SK-N-SH treated with all-trans-retinoic acid at 6 μM for 48 hours (cell line): ENCODE measurements around the gene SCLT1.

Experiments used
- ATAC-seq: fragments of 200-7000 bp; cut with Tn5 transposase; 3 replicates; pipeline ENCODE4 v1.9.1; 2020; ENCODE audit warnings: mild to moderate bottlenecking, moderate library complexity
- ARNTL ChIP-seq: fragments of 450-650 bp; formaldehyde crosslinking; IDR thresholded peaks from 2 replicates; pipeline ENCODE4 v1.5.0; 2020; ENCODE audit warnings: low read depth, mild to moderate bottlenecking, moderate library complexity, borderline replicate concordance
- BACH2 ChIP-seq: fragments of 250-450 bp; sonication (Bioruptor Pico); IDR thresholded peaks from 2 replicates; pipeline ENCODE4 v1.9.0; 2021; ENCODE audit warnings: mild to moderate bottlenecking, borderline replicate concordance
- CSDC2 ChIP-seq: fragments of 250-450 bp; sonication (Bioruptor Pico); IDR thresholded peaks from 2 replicates; pipeline ENCODE4 v1.5.0; 2020; ENCODE audit warnings: mild to moderate bottlenecking, moderate library complexity
- ESRRG ChIP-seq: fragments of 250-450 bp; sonication (Bioruptor Pico); IDR thresholded peaks from 2 replicates; pipeline ENCODE4 v1.6.1; 2021; ENCODE audit warnings: mild to moderate bottlenecking
- GLIS3 ChIP-seq: fragments of 250-450 bp; sonication (Bioruptor Pico); IDR thresholded peaks from 2 replicates; pipeline ENCODE4 v1.5.0; 2020; ENCODE audit warnings: mild to moderate bottlenecking, moderate library complexity
- ISL1 ChIP-seq: fragments of 250-450 bp; sonication (Bioruptor Pico); IDR thresholded peaks from 2 replicates; pipeline ENCODE4 v2.1.2; 2022; ENCODE audit warnings: mild to moderate bottlenecking, moderate library complexity
- OSR1 ChIP-seq: fragments of 250-450 bp; sonication (Bioruptor Pico); IDR thresholded peaks from 2 replicates; pipeline ENCODE4 v1.8.0; 2022; ENCODE audit warnings: moderate library complexity, mild to moderate bottlenecking, inconsistent platforms
- PPARA ChIP-seq: fragments of 250-450 bp; sonication (Bioruptor Pico); IDR thresholded peaks from 2 replicates; pipeline ENCODE4 v1.5.0; 2020; ENCODE audit warnings: mild to moderate bottlenecking, borderline replicate concordance
- RARB ChIP-seq: fragments of 250-450 bp; sonication (Bioruptor Pico); IDR thresholded peaks from 2 replicates; pipeline ENCODE4 v1.8.0; 2021; ENCODE audit warnings: mild to moderate bottlenecking, moderate library complexity
- TCF4 ChIP-seq: fragments of 250-450 bp; sonication (Bioruptor Pico); IDR thresholded peaks from 2 replicates; pipeline ENCODE4 v1.8.0; 2021; ENCODE audit warnings: mild to moderate bottlenecking, moderate library complexity, borderline replicate concordance
- TOX ChIP-seq: fragments of 250-450 bp; sonication (Bioruptor Pico); IDR thresholded peaks from 2 replicates; pipeline ENCODE4 v1.8.0; 2021; ENCODE audit warnings: mild to moderate bottlenecking, moderate library complexity, borderline replicate concordance
- TSHZ2 ChIP-seq: fragments of 250-450 bp; sonication (Bioruptor Pico); IDR thresholded peaks from 2 replicates; pipeline ENCODE4 v1.5.0; 2020; ENCODE audit warnings: mild to moderate bottlenecking, moderate library complexity
- ZFP3 ChIP-seq: fragments of 250-450 bp; sonication (Bioruptor Pico); IDR thresholded peaks from 2 replicates; pipeline ENCODE4 v1.5.0; 2020; ENCODE audit warnings: mild to moderate bottlenecking, moderate library complexity
- ZFP30 ChIP-seq: fragments of 450-650 bp; formaldehyde crosslinking; IDR thresholded peaks from 2 replicates; pipeline ENCODE4 v1.5.0; 2022; ENCODE audit warnings: mild to moderate bottlenecking, moderate library complexity
- ZNF565 ChIP-seq: fragments of 450-650 bp; formaldehyde crosslinking; conservative IDR thresholded peaks from 2 replicates; pipeline ENCODE4 v1.5.0; 2020; ENCODE audit warnings: low read depth, mild to moderate bottlenecking, moderate library complexity
- ZNF8 ChIP-seq: fragments of 450-650 bp; formaldehyde crosslinking; IDR thresholded peaks from 2 replicates; pipeline ENCODE4 v1.5.0; 2020; ENCODE audit warnings: mild to moderate bottlenecking, moderate library complexity
- TF ChIP-seq, protein P1 (sequence below): fragments of 250-450 bp; sonication (Bioruptor Pico); IDR thresholded peaks from 2 replicates; pipeline ENCODE4 v1.5.1; 2021; ENCODE audit warnings: mild to moderate bottlenecking, moderate library complexity
- TF ChIP-seq, protein P2 (sequence below): fragments of 250-450 bp; sonication (Bioruptor Pico); IDR thresholded peaks from 2 replicates; pipeline ENCODE4 v1.5.1; 2020; ENCODE audit warnings: low read depth, mild to moderate bottlenecking, moderate library complexity
- TF ChIP-seq, protein P3 (sequence below): fragments of 250-450 bp; sonication (Bioruptor Pico); IDR thresholded peaks from 2 replicates; pipeline ENCODE4 v1.8.0; 2020; ENCODE audit warnings: mild to moderate bottlenecking, moderate library complexity, borderline replicate concordance

SCLT1 gene

DNA sequence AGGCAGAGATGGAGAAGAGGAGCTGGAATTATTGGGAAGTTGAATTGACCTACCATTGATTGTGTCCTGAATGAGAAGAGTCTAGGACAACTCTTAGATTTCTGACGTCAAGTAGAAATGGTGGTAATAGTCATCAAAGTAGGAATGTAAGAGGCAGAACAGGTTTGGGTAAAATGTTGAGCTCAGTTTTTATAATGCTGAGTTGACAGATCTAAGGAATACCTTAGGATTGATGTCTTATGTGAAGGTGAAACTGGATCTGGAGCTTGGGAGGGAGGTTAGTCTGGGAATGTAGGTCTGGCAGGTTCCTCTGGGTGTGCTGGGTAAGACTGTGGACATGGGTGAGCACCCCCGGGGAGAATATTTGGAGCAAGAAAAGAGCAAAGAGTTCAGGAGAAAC lies 251.9 kb downstream of the SCLT1 start:
- no peak for TF ChIP-seq ZFP3 (CRISPR knock-in tag)
- no peak for TF ChIP-seq RARB (CRISPR knock-in tag)
- TF ChIP-seq, protein P1, sequence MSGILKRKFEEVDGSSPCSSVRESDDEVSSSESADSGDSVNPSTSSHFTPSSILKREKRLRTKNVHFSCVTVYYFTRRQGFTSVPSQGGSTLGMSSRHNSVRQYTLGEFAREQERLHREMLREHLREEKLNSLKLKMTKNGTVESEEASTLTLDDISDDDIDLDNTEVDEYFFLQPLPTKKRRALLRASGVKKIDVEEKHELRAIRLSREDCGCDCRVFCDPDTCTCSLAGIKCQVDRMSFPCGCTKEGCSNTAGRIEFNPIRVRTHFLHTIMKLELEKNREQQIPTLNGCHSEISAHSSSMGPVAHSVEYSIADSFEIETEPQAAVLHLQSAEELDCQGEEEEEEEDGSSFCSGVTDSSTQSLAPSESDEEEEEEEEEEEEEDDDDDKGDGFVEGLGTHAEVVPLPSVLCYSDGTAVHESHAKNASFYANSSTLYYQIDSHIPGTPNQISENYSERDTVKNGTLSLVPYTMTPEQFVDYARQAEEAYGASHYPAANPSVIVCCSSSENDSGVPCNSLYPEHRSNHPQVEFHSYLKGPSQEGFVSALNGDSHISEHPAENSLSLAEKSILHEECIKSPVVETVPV (CRISPR knock-in tag) = no peak
- no peak for TF ChIP-seq ESRRG
- no peak for TF ChIP-seq ZFP30 (CRISPR knock-in tag)
- no peak for TF ChIP-seq GLIS3 (CRISPR knock-in tag)
- no peak for TF ChIP-seq ARNTL (CRISPR knock-in tag)
- TF ChIP-seq ISL1 (CRISPR knock-in tag) = no peak
- no peak for ATAC-seq

GRCh38 chr4:128840711-128841318 lies 252.5 kb downstream of the SCLT1 start:
- TF ChIP-seq, protein P2, sequence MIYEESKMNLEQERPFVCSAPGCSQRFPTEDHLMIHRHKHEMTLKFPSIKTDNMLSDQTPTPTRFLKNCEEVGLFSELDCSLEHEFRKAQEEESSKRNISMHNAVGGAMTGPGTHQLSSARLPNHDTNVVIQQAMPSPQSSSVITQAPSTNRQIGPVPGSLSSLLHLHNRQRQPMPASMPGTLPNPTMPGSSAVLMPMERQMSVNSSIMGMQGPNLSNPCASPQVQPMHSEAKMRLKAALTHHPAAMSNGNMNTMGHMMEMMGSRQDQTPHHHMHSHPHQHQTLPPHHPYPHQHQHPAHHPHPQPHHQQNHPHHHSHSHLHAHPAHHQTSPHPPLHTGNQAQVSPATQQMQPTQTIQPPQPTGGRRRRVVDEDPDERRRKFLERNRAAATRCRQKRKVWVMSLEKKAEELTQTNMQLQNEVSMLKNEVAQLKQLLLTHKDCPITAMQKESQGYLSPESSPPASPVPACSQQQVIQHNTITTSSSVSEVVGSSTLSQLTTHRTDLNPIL (CRISPR knock-in tag) = no peak
- no peak for TF ChIP-seq ZFP30 (CRISPR knock-in tag)
- no peak for TF ChIP-seq ZNF565 (CRISPR knock-in tag)
- TF ChIP-seq ESRRG = no peak
- TF ChIP-seq BACH2 (CRISPR knock-in tag) = no peak
- TF ChIP-seq RARB (CRISPR knock-in tag) = no peak
- TF ChIP-seq OSR1 (CRISPR knock-in tag) = no peak
- TF ChIP-seq ZNF8 (CRISPR knock-in tag) = no peak
- no peak for TF ChIP-seq TCF4 (CRISPR knock-in tag)
- TF ChIP-seq CSDC2 = no peak
- no peak for TF ChIP-seq ZFP3 (CRISPR knock-in tag)
- TF ChIP-seq TOX (CRISPR knock-in tag) = no peak
- TF ChIP-seq TSHZ2 = no peak
- no peak for TF ChIP-seq GLIS3 (CRISPR knock-in tag)
- no peak for TF ChIP-seq ARNTL (CRISPR knock-in tag)
- TF ChIP-seq PPARA = no peak
- TF ChIP-seq, protein P3, sequence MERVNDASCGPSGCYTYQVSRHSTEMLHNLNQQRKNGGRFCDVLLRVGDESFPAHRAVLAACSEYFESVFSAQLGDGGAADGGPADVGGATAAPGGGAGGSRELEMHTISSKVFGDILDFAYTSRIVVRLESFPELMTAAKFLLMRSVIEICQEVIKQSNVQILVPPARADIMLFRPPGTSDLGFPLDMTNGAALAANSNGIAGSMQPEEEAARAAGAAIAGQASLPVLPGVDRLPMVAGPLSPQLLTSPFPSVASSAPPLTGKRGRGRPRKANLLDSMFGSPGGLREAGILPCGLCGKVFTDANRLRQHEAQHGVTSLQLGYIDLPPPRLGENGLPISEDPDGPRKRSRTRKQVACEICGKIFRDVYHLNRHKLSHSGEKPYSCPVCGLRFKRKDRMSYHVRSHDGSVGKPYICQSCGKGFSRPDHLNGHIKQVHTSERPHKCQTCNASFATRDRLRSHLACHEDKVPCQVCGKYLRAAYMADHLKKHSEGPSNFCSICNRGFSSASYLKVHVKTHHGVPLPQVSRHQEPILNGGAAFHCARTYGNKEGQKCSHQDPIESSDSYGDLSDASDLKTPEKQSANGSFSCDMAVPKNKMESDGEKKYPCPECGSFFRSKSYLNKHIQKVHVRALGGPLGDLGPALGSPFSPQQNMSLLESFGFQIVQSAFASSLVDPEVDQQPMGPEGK (CRISPR knock-in tag) = no peak
- TF ChIP-seq, all 23 proteins: peak for 0

DNA sequence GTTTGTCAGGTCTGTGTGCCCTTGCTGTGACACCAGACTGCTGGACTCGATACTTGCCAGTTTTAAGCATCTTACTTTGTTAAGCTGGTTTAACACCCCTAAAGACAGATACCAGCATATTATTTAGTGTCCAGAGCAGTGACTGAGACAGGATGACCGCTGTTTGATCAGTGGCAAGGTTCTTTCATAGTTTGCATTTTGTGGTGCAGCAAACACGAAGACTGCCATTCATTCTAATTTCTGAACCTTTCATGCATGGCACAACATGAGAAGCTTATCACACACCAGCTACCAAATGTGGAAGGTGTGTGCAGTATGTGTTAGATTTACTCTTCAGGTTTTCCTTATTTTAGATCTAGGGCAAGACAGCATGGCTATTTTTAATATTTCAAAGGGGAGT lies 255.7 kb downstream of the SCLT1 start:
- TF ChIP-seq ZNF8 (CRISPR knock-in tag) (no peak), TSHZ2 (no peak), ZNF565 (CRISPR knock-in tag) (no peak)
- TF ChIP-seq, protein P3 (CRISPR knock-in tag) = no peak
- TF ChIP-seq, protein P1 (CRISPR knock-in tag) = no peak
- ATAC-seq = no peak

More at GRCh38 chr4:128840711-128841318, 252.5 kb downstream of the SCLT1 start:
- ATAC-seq = no peak
